Right lobe of liver (tissue), 4 donors: Measurements from ENCODE around the gene UBE4A.

ENCODE experiments used
- CTCF ChIP-seq, 4 donors: fragments of 200-600 bp in 3 of 4; fragments of 450-650 bp in 1 of 4; IDR thresholded peaks; one replicate each; pipeline versions ENCODE4 v1.5.1 to v1.8.0; 2016 to 2022; ENCODE audit warnings: antibody characterized with exemption in 4 of 4, mild to moderate bottlenecking in 2 of 4
- POLR2A ChIP-seq: fragments of 450-650 bp; IDR thresholded peaks from one replicate; pipeline ENCODE4 v1.6.1; 2017; ENCODE audit warnings: antibody characterized with exemption, mild to moderate bottlenecking
- donor health status: DM: no; HTN: no; CAD: no.
- donor health status: DM: no; HTN: no; CAD: no.
- donor health status: DM: no; HTN: yes; CAD: no.

GRCh38 chr11:118318581-118319336 lies 40.6 kb upstream of the UBE4A start:
- no peak for TF ChIP-seq CTCF (IDR thresholded peaks at IDR 0.05)
- TF ChIP-seq POLR2A = no peak
